GM18868 (cell line): ENCODE results near the gene PDGFC.
A peak's percentile ranks its signal among the peaks of the same experiment; 100 is the strongest.
"Not testable (repeated sequence)": the region's sequence is repeated elsewhere in the genome, so short reads cannot be mapped to it uniquely, and the experiment has no call there.

Source experiments
- ATAC-seq: cut with Tn5 transposase; IDR thresholded peaks from one replicate; pipeline ENCODE4 v1.9.1; 2021; ENCODE audit warnings: mild to moderate bottlenecking, moderate library complexity; ENCODE audit not compliant: unreplicated experiment

Gene PDGFC

GRCh38 chr4:156953001-156953400 lies 18.6 kb downstream of the PDGFC start:
- ATAC-seq = no peak

- ATAC-seq = no peak
Measured at GRCh38 chr4:156952078-156952759, 19.4 kb downstream of the PDGFC start.

DNA sequence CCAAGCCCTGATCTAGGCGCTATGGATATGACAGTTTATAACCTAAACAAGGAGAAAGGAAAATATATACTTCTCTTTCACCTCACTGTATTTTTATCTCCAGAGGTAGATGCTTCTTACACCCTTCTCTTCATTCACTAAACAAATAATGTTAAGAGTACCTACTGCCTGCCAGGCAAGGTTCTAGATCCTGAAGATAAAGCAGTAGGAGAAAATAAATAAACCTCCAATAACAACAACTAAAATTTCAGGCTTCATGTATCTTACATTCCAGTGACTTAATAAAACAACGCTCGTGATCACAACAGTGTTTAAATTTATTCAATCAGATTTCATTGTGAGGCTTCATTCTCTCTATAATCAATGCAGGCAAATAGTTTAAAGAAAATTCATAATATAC lies 20.7 kb downstream of the PDGFC start:
- no peak for ATAC-seq

DNA sequence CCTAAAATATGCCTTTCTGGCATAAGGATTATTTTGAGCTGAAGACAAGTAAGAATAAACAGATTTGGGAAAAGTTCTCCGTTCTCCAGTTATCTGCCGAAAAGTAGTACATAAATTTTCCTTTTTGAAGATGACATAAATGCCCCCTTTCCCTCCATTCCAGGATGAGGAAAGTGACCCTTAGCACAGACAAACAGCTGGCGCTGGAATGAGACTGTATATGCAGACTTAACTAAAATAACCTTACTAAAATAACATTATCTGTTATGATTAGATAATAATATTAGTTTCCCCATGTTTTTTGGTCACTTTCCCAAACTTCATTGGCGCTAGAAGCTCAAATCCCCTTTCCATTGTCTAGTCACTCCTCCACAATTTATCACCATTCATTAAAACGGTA lies 21.5 kb downstream of the PDGFC start:
- ATAC-seq = no peak

- ATAC-seq = no peak
Measured at GRCh38 chr4:156949373-156949814, 22.2 kb downstream of the PDGFC start.

DNA sequence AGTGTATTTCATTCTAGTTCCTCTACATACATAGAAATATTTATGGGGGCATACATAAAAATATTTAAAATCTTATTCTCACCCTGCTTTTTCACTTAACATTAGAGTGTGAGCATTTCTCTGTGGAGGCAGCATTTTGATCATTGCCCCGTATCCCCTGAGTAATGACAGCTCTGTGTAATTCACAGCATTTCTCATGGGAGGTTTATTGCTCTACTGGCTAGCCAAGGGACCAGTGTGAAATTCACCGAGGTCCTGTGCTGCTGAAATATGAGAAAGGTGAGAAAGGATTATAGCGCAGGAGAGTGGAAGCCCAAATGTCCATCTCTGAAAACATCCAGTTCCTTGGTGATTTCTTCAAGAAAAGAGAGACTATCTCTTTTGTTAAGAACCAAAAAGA lies 22.9 kb downstream of the PDGFC start:
- no peak for ATAC-seq

GRCh38 chr4:156948133-156948532 lies 23.5 kb downstream of the PDGFC start:
- no peak for ATAC-seq

GRCh38 chr4:156946516-156947424 lies 24.8 kb downstream of the PDGFC start:
- ATAC-seq = peak; percentile 62

- no peak for ATAC-seq
Measured at GRCh38 chr4:156945532-156945931, 26.1 kb downstream of the PDGFC start.

GRCh38 chr4:156942991-156943390 lies 28.6 kb downstream of the PDGFC start:
- no peak for ATAC-seq

DNA sequence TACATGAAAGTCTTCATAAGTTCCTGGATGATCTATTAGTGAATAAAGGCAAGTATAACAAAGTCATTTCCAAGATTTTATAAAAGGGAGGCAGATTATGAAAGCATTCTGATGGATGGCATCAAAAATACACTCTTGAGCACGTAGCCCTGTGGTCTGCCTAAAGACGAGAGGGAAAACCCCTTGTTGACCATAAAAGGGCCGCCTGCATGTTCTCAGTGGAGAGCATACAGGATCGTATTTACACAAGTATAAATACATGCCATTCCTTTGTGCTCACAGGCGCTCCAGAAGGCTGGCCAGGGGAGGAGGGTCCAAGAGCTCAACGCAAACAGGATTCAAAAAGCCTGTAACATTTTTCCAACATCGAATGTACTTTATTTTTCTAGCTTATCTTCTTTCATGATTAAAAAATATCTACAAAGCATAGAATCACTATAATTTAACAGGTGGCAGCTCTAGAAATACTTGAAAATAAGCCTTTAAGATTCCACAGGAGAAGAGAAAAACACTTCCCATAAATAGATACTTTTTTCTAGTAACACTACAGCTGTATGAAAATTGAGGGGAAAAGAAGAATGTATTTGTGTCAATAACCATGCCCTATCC lies 29.6 kb downstream of the PDGFC start:
- peak; percentile 56 for ATAC-seq

GRCh38 chr4:156939801-156940200 lies 31.8 kb downstream of the PDGFC start:
- no peak for ATAC-seq

DNA sequence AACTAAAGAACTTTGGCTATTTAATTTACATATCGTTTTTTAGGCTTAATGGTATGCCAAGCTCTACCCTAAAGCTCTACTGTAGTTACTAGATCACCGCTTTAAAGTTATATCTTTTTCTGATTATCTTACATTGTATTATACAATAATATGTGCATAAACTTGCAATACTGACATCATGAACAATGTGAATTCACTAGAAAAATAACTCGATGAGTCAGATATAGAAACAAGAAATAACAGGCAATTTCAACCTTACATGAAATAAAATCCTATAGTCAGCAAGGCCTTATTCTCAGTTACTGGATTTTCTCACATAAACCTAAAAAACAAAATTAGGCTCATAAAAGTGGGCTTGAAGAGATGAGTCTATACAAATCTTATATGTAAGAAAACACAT lies 32.5 kb downstream of the PDGFC start:
- no peak for ATAC-seq

GRCh38 chr4:156934259-156934635 lies 37.4 kb downstream of the PDGFC start:
- no peak for ATAC-seq

DNA sequence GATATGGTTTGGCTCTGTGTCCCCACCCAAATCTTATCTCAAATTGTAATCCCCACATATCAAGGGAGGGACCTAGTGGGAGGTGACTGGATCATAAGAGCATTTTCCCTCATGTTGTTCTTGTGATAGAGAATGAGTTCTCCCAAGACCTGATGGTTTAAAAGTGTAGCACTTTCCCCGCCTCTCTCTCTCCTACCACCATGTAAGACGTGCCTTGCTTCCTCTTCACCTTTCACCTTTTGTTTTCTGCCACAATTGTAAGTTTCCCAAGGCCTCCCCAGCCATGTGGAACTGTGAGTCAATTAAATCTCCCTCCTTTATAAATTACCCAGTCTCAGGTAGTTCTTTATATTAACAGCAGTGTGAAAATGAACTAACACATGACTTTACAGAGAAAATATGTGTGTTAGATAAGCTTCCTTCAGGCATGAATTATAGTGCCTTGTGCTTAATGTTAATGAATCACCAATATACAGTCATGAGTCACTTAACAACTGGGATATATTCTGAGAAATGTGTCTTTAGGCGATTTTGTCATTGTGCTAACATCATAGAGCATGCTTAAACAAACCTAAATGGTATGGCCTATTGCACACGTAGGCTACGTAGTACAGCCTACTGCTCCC lies 37.9 kb downstream of the PDGFC start:
- ATAC-seq = no peak

GRCh38 chr4:156932360-156932759 lies 39.2 kb downstream of the PDGFC start:
- ATAC-seq = not testable (repeated sequence)

DNA sequence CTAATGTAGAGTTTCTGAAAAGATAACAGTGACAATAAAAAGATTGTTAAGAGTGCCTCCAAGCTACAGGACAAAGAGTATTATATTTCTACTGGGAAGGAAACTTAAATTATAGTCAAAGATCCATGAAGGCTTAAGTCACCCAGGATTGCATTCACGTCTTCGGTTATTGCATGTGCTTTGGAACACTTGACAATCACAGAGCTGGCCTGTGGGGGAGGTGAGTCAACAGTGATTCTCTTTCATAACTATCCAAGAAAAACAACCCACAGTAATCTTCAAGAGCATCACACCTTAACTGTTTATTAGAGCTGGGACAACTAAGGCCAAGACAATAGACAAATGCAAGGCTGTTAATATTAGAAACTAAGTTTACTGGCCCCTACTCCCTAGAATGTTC lies 40.3 kb downstream of the PDGFC start:
- ATAC-seq = no peak

DNA sequence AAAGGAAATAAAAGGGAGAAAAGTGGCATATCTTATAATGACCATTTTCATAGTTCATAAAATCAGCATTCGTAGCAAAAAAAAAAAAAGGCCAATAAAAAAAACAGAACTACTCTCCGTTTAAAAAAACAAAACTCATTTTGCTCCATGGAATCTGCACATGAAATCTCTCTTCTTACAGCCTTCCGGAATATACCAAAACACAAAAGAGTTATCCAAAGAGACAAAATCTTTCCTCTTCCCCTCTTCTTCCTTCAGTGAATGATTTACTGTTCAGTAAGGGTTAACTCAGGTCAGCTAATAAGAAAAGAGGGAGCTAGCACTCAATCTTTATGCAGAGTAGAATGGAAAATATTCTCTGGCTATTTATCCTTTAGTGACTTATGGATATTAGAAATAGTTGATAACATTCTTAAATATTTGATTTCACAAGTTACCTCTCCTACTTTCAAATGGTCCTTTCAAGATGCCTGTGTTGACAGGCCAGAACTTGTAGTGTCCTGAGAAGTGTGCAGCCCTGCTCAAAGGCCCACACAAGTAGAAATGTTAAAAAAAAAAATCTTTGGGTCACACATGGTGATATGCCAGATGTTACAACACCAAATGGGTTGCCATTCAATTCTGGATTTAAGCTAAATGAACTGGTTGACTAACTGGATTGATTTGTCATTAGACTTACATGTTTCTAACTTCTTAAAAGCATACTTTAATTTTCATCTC lies 42.1 kb downstream of the PDGFC start:
- ATAC-seq = no peak

GRCh38 chr4:156924774-156925315 lies 46.8 kb downstream of the PDGFC start:
- no peak for ATAC-seq

- no peak for ATAC-seq
Measured at GRCh38 chr4:156923525-156923924, 48.1 kb downstream of the PDGFC start.
